ENCODE data around the gene KIR3DL1. TPM values are rescaled to one million over a fixed set of nuclear protein-coding genes. Genes with fewer than 3 reads are reported as not detected.
"Not testable (repeated sequence)": the region's sequence is repeated elsewhere in the genome, so short reads cannot be mapped to it uniquely, and the experiment has no call there.

KIR3DL1 gene
- total RNA-seq, 4 donors from 2014 or later, result not detected

DNA sequence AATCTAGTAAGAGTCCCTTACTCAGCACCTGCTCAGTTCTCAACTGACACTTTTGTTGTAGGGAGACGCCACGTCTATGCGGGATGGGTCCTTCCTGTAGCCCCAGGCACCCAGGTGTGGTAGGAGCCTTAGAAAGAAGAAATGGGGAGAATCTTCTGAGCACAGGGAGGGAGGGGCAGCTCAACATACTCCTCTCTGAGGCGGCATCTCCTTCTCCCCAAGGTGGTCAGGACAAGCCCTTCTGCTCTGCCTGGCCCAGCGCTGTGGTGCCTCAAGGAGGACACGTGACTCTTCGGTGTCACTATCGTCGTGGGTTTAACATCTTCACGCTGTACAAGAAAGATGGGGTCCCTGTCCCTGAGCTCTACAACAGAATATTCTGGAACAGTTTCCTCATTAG lies 11.7 kb upstream of the KIR3DL1 start:
- peak in 1 of 2 donors; percentile 52 for DNase-seq (ENCODE audit: low spot score in 2 of 2)
- 84 to 85% methylated on average over 10 of the region's 10 CpGs for WGBS, 2 donors
- no peak for TF ChIP-seq CTCF (IDR thresholded peaks at IDR 0.05)
- TF ChIP-seq POLR2A (IDR thresholded peaks at IDR 0.05), result no peak
- intact Hi-C loops (cut with DNase I; ENCODE audit: low total_unique reads), result no loop called here
- H3K4me3 ChIP-seq (ENCODE audit: low read depth, poor library complexity, severe bottlenecking), result no peak overlapping the region

DNA sequence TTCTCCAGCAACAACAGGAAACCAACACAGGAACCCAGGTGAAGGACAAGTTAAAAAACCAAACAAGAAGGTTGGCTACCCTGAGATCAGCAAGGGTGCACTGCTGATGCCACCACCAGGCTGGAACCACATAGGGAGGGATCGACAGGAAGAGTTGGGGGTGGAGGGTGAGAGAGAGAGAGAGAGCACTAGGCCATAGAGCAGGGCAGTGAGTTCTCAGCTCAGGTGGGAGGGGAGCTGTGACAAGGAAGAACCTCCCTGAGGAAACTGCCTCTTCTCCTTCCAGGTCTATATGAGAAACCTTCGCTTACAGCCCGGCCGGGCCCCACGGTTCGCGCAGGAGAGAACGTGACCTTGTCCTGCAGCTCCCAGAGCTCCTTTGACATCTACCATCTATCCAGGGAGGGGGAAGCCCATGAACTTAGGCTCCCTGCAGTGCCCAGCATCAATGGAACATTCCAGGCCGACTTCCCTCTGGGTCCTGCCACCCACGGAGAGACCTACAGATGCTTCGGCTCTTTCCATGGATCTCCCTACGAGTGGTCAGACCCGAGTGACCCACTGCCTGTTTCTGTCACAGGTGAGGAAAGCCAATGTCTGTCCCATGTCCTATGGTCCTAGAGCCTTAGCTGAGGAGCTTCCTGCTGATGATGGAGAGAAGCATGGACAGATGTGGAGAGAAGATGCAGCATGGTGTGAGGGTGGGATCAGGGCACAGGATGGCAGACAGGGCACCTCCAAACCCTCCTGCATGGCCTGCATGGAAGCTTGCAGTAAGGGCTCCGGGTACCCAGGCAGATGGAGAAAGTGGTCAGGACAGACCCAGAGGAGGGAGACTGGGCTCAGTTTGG lies 10.4 kb upstream of the KIR3DL1 start:
- WGBS, 2 donors, result 85 to 87% methylated on average over 14 of the region's 14 CpGs

GRCh38 chr19:54806516-54806838 lies 9.8 kb upstream of the KIR3DL1 start:
- no peak for DNase-seq (ENCODE audit: low spot score in 2 of 2)
- no peak overlapping the region for H3K4me3 ChIP-seq (ENCODE audit: low read depth, poor library complexity, severe bottlenecking)
- WGBS, 2 donors, result 53 to 66% methylated on average over 2 of the region's 2 CpGs
- no peak for TF ChIP-seq POLR2A (IDR thresholded peaks at IDR 0.05)
- no peak for TF ChIP-seq CTCF (IDR thresholded peaks at IDR 0.05)
- intact Hi-C loops (cut with DNase I; ENCODE audit: low total_unique reads), result no loop called here

More for the DNA sequence above, 10.4 kb upstream of the KIR3DL1 start:
- no peak for TF ChIP-seq POLR2A (IDR thresholded peaks at IDR 0.05)
- TF ChIP-seq CTCF (IDR thresholded peaks at IDR 0.05), result no peak
- H3K4me3 ChIP-seq (ENCODE audit: low read depth, poor library complexity, severe bottlenecking), result no peak overlapping the region
- DNase-seq (ENCODE audit: low spot score in 2 of 2), result peak in 1 of 2 donors; percentile 68
- intact Hi-C loops (cut with DNase I; ENCODE audit: low total_unique reads), result no loop called here

GRCh38 chr19:54814571-54814970 lies 1.7 kb upstream of the KIR3DL1 start:
- DNase-seq (ENCODE audit: low spot score in 2 of 2), result peak in 1 of 2 donors; percentile 3
- WGBS, 2 donors, result 68 to 71% methylated on average over 3 of the region's 3 CpGs
- intact Hi-C loops (cut with DNase I; ENCODE audit: low total_unique reads); H3K4me3 ChIP-seq (ENCODE audit: low read depth, poor library complexity, severe bottlenecking): not testable (repeated sequence)

DNA sequence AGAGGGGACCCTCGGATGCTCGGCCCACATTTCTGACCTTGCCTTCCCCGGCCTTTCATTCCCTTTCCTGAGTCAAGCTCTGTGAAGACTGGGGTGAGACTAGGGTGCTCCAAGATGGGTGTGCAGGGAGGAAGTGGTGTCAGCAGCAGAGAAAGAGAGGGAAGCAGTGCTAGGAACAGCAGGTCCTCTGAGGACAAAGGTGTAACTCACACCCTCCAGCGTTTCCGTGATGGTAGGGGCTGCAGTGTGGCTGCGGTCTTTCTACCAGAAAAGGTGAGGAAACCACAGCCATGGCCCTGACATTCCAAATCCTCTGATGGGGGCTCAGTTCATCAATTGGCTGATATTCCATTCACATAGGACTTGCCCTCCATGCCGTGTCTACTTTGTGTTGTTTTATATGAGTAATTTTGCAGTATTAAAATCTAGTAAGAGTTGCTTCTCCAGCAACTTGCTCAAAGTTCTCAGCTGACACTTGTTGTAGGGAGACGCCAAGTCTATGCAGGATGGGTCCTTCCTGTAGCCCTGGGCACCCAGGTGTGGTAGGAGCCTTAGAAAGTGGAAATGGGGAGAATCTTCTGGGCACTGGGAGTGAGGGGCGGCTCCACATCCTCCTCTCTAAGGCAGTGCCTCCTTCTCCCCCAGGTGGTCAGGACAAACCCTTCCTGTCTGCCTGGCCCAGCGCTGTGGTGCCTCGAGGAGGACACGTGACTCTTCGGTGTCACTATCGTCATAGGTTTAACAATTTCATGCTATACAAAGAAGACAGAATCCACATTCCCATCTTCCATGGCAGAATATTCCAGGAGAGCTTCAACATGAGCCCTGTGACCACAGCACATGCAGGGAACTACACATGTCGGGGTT lies 1.6 kb downstream of the KIR3DL1 start:
- DNase-seq (ENCODE audit: low spot score in 2 of 2), result peak in 1 of 2 donors; percentile 64
- TF ChIP-seq POLR2A (IDR thresholded peaks at IDR 0.05), result no peak
- no peak for TF ChIP-seq CTCF (IDR thresholded peaks at IDR 0.05)
- intact Hi-C loops (cut with DNase I; ENCODE audit: low total_unique reads), result no loop called here
- no peak overlapping the region for H3K4me3 ChIP-seq (ENCODE audit: low read depth, poor library complexity, severe bottlenecking)
- 86% methylated on average over 15 of the region's 15 CpGs for WGBS, 2 donors

DNA sequence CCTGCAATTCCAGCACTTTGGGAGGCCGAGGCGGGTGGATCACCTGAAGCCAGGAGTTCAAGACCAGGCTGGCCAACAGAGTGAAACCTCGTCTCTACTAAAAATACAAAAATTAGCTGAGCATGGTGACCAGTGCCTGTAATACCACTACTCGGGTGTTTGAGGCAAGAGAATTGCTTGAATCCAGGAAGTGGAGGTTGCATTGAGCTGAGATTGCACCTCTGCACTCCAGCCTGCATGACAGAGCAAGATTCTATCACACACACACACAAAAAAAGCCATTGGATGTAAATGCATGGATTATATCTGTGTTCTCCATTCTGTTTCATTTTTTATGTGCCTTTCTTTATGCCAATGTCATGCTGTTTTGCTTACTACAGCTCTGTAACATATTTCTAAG lies 8.1 kb downstream of the KIR3DL1 start:
- H3K4me3 ChIP-seq (ENCODE audit: low read depth, poor library complexity, severe bottlenecking); DNase-seq (ENCODE audit: low spot score in 2 of 2); intact Hi-C loops (cut with DNase I; ENCODE audit: low total_unique reads): not testable (repeated sequence)
- WGBS, 2 donors, result 70 to 79% methylated on average over 4 of the region's 4 CpGs

DNA sequence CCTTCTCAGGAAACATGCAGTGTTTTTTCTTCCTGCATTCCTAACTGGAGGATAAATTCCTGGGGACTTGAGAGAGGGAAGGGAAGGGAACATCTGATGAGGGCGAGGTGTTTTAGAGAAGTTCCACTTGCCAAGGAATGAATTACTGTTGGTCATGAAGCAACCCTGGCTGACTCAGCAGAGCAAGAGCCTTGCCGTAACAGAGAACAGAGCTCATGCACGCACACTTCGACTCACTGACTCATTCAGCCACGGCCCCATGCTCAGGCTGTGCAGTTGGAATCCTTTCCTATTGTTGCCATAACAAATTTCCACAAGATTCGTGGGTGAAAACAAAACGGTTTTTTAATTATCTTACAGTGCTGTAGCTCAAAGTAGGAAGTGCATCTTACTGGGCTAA lies 9.1 kb downstream of the KIR3DL1 start:
- WGBS, 2 donors, result 59 to 64% methylated on average over 7 of the region's 7 CpGs
- intact Hi-C loops (cut with DNase I; ENCODE audit: low total_unique reads); H3K4me3 ChIP-seq (ENCODE audit: low read depth, poor library complexity, severe bottlenecking); DNase-seq (ENCODE audit: low spot score in 2 of 2): not testable (repeated sequence)

DNA sequence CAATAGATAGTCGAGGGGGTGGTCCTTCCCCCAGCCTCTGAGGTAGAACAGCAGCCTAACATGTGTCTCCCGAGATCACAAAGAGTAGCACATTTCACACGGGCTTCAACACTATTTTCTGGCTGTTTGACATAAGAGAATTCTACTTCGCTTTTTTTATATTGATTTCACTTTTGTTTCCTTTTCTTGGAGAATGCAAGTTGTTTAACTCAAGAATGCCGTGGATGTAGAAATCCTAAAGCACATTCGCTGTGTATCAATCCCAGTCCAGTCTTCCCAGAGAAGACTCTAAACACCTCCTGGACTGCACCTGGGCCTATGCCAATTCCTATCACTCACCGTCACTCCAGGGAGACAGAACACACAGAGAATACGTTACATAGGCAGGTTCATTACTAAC lies 11.8 kb downstream of the KIR3DL1 start:
- intact Hi-C loops (cut with DNase I; ENCODE audit: low total_unique reads); H3K4me3 ChIP-seq (ENCODE audit: low read depth, poor library complexity, severe bottlenecking); DNase-seq (ENCODE audit: low spot score in 2 of 2): not testable (repeated sequence)
- WGBS, 2 donors, result 70 to 74% methylated on average over 8 of the region's 8 CpGs

DNA sequence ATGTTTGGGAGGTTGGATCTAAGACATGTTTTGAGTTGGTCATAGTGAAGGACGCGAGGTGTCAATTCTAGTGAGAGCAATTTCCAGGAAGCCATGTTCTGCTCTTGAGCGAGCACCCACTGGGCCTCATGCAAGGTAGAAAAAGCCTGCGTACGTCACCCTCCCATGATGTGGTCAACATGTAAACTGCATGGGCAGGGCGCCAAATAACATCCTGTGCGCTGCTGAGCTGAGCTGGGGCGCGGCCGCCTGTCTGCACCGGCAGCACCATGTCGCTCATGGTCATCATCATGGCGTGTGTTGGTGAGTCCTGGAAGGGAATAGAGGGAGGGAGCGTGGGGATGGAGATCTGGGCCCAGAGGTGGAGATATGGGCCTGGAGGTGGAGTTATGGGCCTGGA lies 16.2 kb downstream of the KIR3DL1 start, which contains the start of gene KIR2DS4:
Gene KIR2DS4, plus strand, starts transcription at position 181 of the 400 bp plus-strand sequence.
- intact Hi-C loops (cut with DNase I; ENCODE audit: low total_unique reads); DNase-seq (ENCODE audit: low spot score in 2 of 2): not testable (repeated sequence)
- 89 to 91% methylated on average over 14 of the region's 14 CpGs for WGBS, 2 donors

DNA sequence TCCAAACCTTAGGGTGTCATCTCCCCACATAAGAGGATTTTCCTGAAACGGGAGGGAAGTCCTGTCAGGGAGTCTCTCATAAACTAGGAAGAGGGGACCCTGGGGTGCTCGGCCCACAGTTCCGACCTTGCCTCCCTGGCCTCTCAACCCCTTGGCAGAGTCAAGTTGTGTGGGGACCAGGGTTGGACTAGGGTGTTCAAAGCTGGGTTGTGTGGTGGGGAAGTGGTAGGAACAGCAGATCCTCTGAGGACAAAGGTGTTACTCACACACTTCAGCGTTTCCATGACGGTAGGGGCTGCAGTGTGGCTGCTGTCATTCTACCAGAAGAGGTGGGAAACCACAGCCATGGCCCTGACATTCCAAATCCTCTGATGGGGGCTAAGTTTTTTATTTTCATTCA lies 18.9 kb downstream of the KIR3DL1 start:
- intact Hi-C loops (cut with DNase I; ENCODE audit: low total_unique reads); DNase-seq (ENCODE audit: low spot score in 2 of 2); H3K4me3 ChIP-seq (ENCODE audit: low read depth, poor library complexity, severe bottlenecking): not testable (repeated sequence)
- 70 to 83% methylated on average over 5 of the region's 5 CpGs for WGBS, 2 donors

More for the DNA sequence above, 16.2 kb downstream of the KIR3DL1 start, which contains the start of gene KIR2DS4:
- H3K4me3 ChIP-seq (ENCODE audit: low read depth, poor library complexity, severe bottlenecking), result not testable (repeated sequence)
